B cell (primary cell): ENCODE results near the gene PDGFA. TPM values are rescaled to one million over a fixed set of nuclear protein-coding genes. Genes with fewer than 3 reads are reported as not detected.

Experiments used
- ATAC-seq: fragments of 200-7000 bp; cut with Tn5 transposase; one replicate; pipeline ENCODE4 v1.10.0; 2021; ENCODE audit warnings: low read depth, mild to moderate bottlenecking, moderate number of reproducible peaks, moderate library complexity
- CTCF ChIA-PET: fragments of 350-600 bp; sonication (Branson Sonifier 250); formaldehyde crosslinking; loops from one replicate; lab custom pipeline; 2021; ENCODE audit warnings: antibody characterized with exemption, inconsistent platforms; lab: Charles Lee
- POLR2A ChIA-PET: fragments of 350-600 bp; sonication (Branson Sonifier 250); formaldehyde crosslinking; loops from one replicate; lab custom pipeline; 2021; ENCODE audit warnings: antibody characterized with exemption; lab: Charles Lee
- DNase-seq: peaks from one replicate; pipeline ENCODE4 v3.0.0; 2013
- H2AFZ ChIP-seq: 2 replicates; pipeline ENCODE4 v1.6.1; 2012; ENCODE audit warnings: mild to moderate bottlenecking, low read depth, low read length; ENCODE audit not compliant: insufficient read depth, poor library complexity, severe bottlenecking
- H3K27ac ChIP-seq, 2 donors: 1 replicate in 1 of 2; 2 replicates in 1 of 2; pipeline ENCODE4 v1.5.1; 2012 to 2013; ENCODE audit warnings: low read length in 2 of 2, mild to moderate bottlenecking in 2 of 2, moderate library complexity in 1 of 2
- H3K27me3 ChIP-seq, 4 experiments: fragments of 200-600 bp in 1 of 4; sonication (generic) in 1 of 4; replicated peaks in 1 of 4; 1 replicate in 2 of 4; 2 replicates in 2 of 4; pipeline versions ENCODE4 v1.6.1 to v1.7.0; 2013 to 2016; ENCODE audit warnings: low read length in 3 of 4, mild to moderate bottlenecking in 2 of 4, mixed read lengths in 1 of 4, moderate library complexity in 1 of 4; ENCODE audit not compliant: insufficient read depth in 4 of 4, control insufficient read depth in 3 of 4; ENCODE audit errors: control extremely low read depth in 1 of 4
- H3K36me3 ChIP-seq, 2 experiments: replicated peaks in 1 of 2; 1 replicate in 1 of 2; 2 replicates in 1 of 2; pipeline versions ENCODE4 v1.6.1 to v1.7.1; 2013; ENCODE audit warnings: low read length in 1 of 2; ENCODE audit not compliant: insufficient read depth in 2 of 2, control insufficient read depth in 1 of 2; ENCODE audit errors: control extremely low read depth in 1 of 2, extremely low read depth in 1 of 2
- H3K4me1 ChIP-seq, 2 donors: fragments of 200-600 bp in 1 of 2; sonication (generic) in 1 of 2; 1 replicate in 1 of 2; 2 replicates in 1 of 2; pipeline versions ENCODE4 v1.5.1 to v1.6.1; 2013 to 2017; ENCODE audit warnings: low read length in 2 of 2; ENCODE audit not compliant: control insufficient read depth in 2 of 2, insufficient read depth in 2 of 2
- H3K4me2 ChIP-seq: replicated peaks from 2 replicates; pipeline ENCODE3; 2012; ENCODE audit warnings: mild to moderate bottlenecking, low read depth, low read length; ENCODE audit not compliant: poor library complexity, severe bottlenecking
- H3K4me3 ChIP-seq, 5 experiments: fragments of 200-600 bp in 1 of 5; sonication (generic) in 1 of 5; 1 replicate in 3 of 5; 2 replicates in 2 of 5; pipeline versions ENCODE4 v1.5.1 to v1.7.0; 2011 to 2016; ENCODE audit warnings: low read length in 4 of 5, mild to moderate bottlenecking in 4 of 5, low read depth in 2 of 5, control low read depth in 1 of 5, moderate library complexity in 1 of 5; ENCODE audit not compliant: insufficient read depth in 1 of 5; ENCODE audit errors: control extremely low read depth in 1 of 5, extremely low read depth in 1 of 5
- H3K79me2 ChIP-seq: fragments of 200-600 bp; sonication (generic); one replicate; pipeline ENCODE4 v1.6.0; 2016; ENCODE audit warnings: low read length; ENCODE audit not compliant: control insufficient read depth, insufficient read depth
- H3K9ac ChIP-seq: fragments of 200-600 bp; sonication (generic); 2 replicates; pipeline ENCODE4 v1.6.1; 2017; ENCODE audit warnings: mild to moderate bottlenecking, low read length, moderate library complexity
- H3K9me3 ChIP-seq, 3 donors: one replicate each; pipeline versions ENCODE4 v1.6.1 to v1.7.1; 2013; ENCODE audit warnings: low read length in 2 of 3; ENCODE audit not compliant: control insufficient read depth in 2 of 3, insufficient read depth in 1 of 3; ENCODE audit errors: control extremely low read depth in 1 of 3
- H4K20me1 ChIP-seq: 2 replicates; pipeline ENCODE4 v1.6.0; 2012; ENCODE audit warnings: mild to moderate bottlenecking, low read length; ENCODE audit not compliant: insufficient read depth, control insufficient read depth, poor library complexity, severe bottlenecking
- H3K27ac Mint-ChIP-seq: one replicate; pipeline ENCODE4 v1.8.0; 2021; ENCODE audit warnings: mixed read lengths
- H3K27me3 Mint-ChIP-seq: one replicate; pipeline ENCODE4 v1.8.0; 2021; ENCODE audit warnings: mixed read lengths
- H3K4me1 Mint-ChIP-seq: one replicate; pipeline ENCODE4 v1.8.0; 2021; ENCODE audit warnings: mixed read lengths
- H3K4me3 Mint-ChIP-seq: one replicate; pipeline ENCODE4 v1.8.0; 2021; ENCODE audit warnings: mixed read lengths
- H3K9me3 Mint-ChIP-seq: one replicate; pipeline ENCODE4 v1.8.0; 2022; ENCODE audit warnings: mixed read lengths; ENCODE audit not compliant: insufficient read depth
- EZH2 ChIP-seq: IDR thresholded peaks from 2 replicates; pipeline ENCODE4 v1.6.1; 2012; ENCODE audit warnings: borderline replicate concordance, low read depth, mild to moderate bottlenecking, moderate library complexity, low read length; ENCODE audit not compliant: insufficient read depth, poor library complexity, severe bottlenecking
- WGBS: methylation state at CpG from one replicate; pipeline ENCODE4 v1.1.5; 2013; ENCODE audit warnings: missing lambda C conversion rate; ENCODE audit not compliant: insufficient coverage; 5-methylcytosine and 5-hydroxymethylcytosine counted together
- intact Hi-C: fragments of 100-400 bp; cut with micrococcal nuclease; formaldehyde crosslinking; loops from one replicate; pipeline ENCODE4 v1.10.0; 2022
- polyA plus RNA-seq: library from polyadenylated mRNA; depleted of rRNA; stranded (reverse); fragments of >200 nt; gene quantifications from 2 replicates; pipeline ENCODE4 v1.2.3, GENCODE V29; 2012
- total RNA-seq, 2 donors: library from RNA; stranded (reverse); fragments of 120-200 nt in 1 of 2; gene quantifications; 1 replicate in 1 of 2; 2 replicates in 1 of 2; pipeline versions ENCODE4 v1.2.3 to v1.2.4, GENCODE V29; 2013 to 2022
- TF ChIP-seq, protein P1 (sequence below): fragments of 200-600 bp; IDR thresholded peaks from one replicate; pipeline ENCODE4 v1.8.0; 2022; ENCODE audit warnings: antibody characterized with exemption, mild to moderate bottlenecking

Gene PDGFA
- total and polyA plus RNA-seq, 2 donors (not counting 1 experiment from before 2014, with no cell fraction given), result 0.36 to 1.5 TPM

DNA sequence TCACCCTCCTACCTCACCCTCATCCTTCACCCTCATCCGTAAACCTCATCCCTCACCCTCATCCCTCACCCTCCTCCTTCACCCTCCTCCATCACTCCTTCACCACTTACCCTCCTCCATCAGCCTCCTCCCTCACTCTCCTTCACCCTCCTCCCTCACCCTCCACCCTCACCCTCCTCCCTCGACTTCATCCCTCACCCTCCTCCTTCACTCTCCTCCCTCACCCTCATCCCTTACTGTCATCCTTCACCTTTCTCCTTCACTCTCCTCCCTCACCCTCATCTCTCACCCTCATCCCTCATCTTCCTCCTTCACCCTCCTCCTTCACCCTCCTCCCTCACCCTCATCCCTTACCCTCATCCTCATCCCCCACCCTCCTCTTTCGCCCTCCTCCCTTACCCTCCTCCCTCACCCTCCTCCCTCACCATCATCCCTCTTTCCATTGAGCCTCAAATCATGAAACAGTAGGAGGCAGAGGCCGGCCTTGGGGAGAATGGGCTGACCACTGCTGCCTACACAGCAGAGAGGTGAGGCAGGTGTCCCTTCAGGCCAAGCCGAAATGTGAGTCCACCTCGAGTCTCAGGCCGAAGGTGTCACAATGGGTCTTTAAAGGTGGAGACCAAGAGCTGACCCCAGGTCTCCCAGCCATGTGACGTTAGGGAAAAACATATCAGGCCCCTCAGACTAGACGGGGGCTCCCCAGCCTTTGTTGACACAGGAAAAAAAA is 53.0 kb downstream of the PDGFA start:
- Histone ChIP-seq H2AFZ (no peak overlapping the region), H3K36me3 (no peaks in the 10 kb centered on the region), H4K20me1 (no peaks in the 10 kb centered on the region), H3K27ac (no peak overlapping the region), H3K4me1 (peaks cover 0 to 7% of the 10 kb centered on the region in 2 donors), H3K9ac (no peak overlapping the region), H3K79me2 (no peaks in the 10 kb centered on the region), H3K4me2 (no peak overlapping the region), H3K27me3 (no peaks in the 10 kb centered on the region), H3K9me3 (peaks cover 0 to 17% (median 0%) of the 10 kb centered on the region in 3 donors), H3K4me3 (no peak overlapping the region)
- WGBS, result 91% methylated on average over 6 of the region's 9 CpGs
- no peak for TF ChIP-seq EZH2
- TF ChIP-seq, protein P1, sequence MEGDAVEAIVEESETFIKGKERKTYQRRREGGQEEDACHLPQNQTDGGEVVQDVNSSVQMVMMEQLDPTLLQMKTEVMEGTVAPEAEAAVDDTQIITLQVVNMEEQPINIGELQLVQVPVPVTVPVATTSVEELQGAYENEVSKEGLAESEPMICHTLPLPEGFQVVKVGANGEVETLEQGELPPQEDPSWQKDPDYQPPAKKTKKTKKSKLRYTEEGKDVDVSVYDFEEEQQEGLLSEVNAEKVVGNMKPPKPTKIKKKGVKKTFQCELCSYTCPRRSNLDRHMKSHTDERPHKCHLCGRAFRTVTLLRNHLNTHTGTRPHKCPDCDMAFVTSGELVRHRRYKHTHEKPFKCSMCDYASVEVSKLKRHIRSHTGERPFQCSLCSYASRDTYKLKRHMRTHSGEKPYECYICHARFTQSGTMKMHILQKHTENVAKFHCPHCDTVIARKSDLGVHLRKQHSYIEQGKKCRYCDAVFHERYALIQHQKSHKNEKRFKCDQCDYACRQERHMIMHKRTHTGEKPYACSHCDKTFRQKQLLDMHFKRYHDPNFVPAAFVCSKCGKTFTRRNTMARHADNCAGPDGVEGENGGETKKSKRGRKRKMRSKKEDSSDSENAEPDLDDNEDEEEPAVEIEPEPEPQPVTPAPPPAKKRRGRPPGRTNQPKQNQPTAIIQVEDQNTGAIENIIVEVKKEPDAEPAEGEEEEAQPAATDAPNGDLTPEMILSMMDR, result no peak
- Mint-ChIP-seq H3K9me3 (peaks cover 11% of the 10 kb centered on the region), H3K27me3 (no peaks in the 10 kb centered on the region), H3K4me3 (no peak overlapping the region), H3K4me1 (peaks cover 15% of the 10 kb centered on the region), H3K27ac (no peak overlapping the region)
- ChIA-PET CTCF (no interaction called here), POLR2A (no interaction called here)
- no peak for ATAC-seq
- intact Hi-C loops, result no loop called here
- no peak for DNase-seq

DNA sequence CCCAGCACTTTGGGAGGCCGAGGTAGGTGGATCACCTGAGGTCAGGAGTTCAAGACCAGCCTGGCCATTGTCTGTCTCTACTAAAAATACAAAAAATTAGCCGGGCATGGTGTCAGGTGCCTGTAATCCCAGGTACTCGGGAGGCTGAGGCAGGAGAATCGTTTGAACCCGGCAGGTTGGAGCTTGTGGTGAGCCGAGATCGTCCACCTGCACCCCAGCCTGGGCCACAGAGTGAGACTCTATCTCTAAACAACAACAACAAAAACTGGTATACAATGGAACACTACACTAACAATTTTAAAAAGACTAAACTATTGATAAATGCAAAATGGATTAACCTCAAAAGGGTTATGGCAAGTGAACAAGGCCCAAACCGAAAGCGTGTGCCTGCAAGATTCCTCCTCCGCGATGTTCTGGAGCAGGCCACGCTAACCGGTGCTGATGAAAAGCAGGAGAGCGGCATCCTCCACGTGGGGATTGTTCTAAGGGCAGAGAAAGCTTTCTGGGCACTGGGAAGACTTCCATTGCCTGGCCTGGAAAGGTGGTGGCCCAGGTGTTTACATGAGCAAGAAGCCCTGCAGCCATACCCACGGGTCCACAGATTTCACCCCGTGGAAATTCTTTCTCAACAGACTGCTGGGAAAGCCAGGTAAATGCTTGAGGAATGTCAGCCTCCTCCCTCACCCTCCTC is 53.8 kb downstream of the PDGFA start:
- Histone ChIP-seq H3K9ac (no peak overlapping the region), H2AFZ (no peak overlapping the region), H3K79me2 (no peaks in the 10 kb centered on the region), H4K20me1 (no peaks in the 10 kb centered on the region), H3K27ac (no peak overlapping the region), H3K4me3 (no peak overlapping the region), H3K27me3 (no peaks in the 10 kb centered on the region), H3K9me3 (peaks cover 0 to 16% (median 0%) of the 10 kb centered on the region in 3 donors), H3K4me2 (no peak overlapping the region), H3K4me1 (peaks cover 0 to 7% of the 10 kb centered on the region in 2 donors), H3K36me3 (no peaks in the 10 kb centered on the region)
- intact Hi-C loops, result no loop called here
- H3K9me3 Mint-ChIP-seq, result peaks cover 11% of the 10 kb centered on the region
- DNase-seq, result no peak
- peaks cover 15% of the 10 kb centered on the region for H3K4me1 Mint-ChIP-seq
- 94% methylated on average over 16 of the region's 17 CpGs for WGBS
- H3K27ac Mint-ChIP-seq, result no peak overlapping the region
- peaks cover 3% of the 10 kb centered on the region for H3K27me3 Mint-ChIP-seq
- POLR2A ChIA-PET, result no interaction called here
- no peak for TF ChIP-seq EZH2
- H3K4me3 Mint-ChIP-seq, result no peak overlapping the region
- CTCF ChIA-PET, result no interaction called here
- no peak for ATAC-seq
